Measurements from ENCODE around the gene GSTM3. TPM values are rescaled to one million over a fixed set of nuclear protein-coding genes. Genes with fewer than 3 reads are reported as not detected.

The GSTM3 gene
- total and polyA plus RNA-seq, 9 of the 15 experiments (the other 6 are each of a cell fraction or from before 2014, with no cell fraction given), result 3.9 to 24.5 (median 9.4) TPM

DNA sequence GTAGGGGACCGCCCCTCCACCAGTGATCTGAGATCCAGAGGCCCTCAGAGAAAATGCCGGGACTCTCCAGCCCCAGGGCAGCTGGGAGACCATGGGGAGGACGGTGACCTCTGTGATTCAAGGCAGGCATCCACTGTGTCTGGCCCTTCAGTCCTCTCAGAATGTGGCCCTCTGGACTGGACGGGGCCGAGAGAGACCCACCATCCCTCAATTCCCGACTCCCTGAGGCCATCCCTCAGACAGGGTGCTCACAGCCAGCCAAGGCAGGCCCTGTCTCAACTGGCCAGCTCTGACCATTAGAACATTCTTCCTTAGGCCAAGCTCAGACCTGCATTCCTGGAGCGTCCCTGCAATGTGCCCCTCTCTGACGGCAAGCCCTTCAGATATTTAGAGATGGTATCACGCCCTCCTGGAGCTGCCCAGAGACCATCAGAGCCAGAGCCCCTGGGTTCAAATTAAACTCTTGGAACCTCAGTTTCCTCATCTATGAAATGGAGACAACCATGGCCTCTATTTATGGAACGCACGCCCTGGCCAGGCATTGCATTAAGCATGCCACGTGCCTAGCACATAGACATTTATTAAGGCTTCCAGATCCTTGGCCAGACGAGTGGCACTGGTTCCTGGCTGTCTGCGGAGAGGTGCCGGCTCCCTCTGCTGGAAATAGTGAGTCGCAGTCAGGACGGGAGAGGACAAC is 32.5 kb upstream of the GSTM3 start (continued):
- TF ChIP-seq, protein P1, sequence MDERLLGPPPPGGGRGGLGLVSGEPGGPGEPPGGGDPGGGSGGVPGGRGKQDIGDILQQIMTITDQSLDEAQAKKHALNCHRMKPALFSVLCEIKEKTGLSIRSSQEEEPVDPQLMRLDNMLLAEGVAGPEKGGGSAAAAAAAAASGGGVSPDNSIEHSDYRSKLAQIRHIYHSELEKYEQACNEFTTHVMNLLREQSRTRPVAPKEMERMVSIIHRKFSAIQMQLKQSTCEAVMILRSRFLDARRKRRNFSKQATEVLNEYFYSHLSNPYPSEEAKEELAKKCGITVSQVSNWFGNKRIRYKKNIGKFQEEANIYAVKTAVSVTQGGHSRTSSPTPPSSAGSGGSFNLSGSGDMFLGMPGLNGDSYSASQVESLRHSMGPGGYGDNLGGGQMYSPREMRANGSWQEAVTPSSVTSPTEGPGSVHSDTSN (CRISPR knock-in tag; IDR thresholded peaks at IDR 0.05; ENCODE audit: low read depth), result no peak
- TF ChIP-seq, protein P1 (tag; conservative IDR thresholded peaks at IDR 0.05; ENCODE audit: low read depth), result no peak
- TF ChIP-seq NCOA2 (IDR thresholded peaks at IDR 0.05; ENCODE audit: partially characterized antibody in 2 of 2), result no peak
- TF ChIP-seq PYGO2 (tag; IDR thresholded peaks at IDR 0.05), result no peak
- TF ChIP-seq, protein P2, sequence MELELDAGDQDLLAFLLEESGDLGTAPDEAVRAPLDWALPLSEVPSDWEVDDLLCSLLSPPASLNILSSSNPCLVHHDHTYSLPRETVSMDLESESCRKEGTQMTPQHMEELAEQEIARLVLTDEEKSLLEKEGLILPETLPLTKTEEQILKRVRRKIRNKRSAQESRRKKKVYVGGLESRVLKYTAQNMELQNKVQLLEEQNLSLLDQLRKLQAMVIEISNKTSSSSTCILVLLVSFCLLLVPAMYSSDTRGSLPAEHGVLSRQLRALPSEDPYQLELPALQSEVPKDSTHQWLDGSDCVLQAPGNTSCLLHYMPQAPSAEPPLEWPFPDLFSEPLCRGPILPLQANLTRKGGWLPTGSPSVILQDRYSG (tag; conservative IDR thresholded peaks at IDR 0.05; ENCODE audit: low read depth), result no peak
- TF ChIP-seq, protein P3, sequence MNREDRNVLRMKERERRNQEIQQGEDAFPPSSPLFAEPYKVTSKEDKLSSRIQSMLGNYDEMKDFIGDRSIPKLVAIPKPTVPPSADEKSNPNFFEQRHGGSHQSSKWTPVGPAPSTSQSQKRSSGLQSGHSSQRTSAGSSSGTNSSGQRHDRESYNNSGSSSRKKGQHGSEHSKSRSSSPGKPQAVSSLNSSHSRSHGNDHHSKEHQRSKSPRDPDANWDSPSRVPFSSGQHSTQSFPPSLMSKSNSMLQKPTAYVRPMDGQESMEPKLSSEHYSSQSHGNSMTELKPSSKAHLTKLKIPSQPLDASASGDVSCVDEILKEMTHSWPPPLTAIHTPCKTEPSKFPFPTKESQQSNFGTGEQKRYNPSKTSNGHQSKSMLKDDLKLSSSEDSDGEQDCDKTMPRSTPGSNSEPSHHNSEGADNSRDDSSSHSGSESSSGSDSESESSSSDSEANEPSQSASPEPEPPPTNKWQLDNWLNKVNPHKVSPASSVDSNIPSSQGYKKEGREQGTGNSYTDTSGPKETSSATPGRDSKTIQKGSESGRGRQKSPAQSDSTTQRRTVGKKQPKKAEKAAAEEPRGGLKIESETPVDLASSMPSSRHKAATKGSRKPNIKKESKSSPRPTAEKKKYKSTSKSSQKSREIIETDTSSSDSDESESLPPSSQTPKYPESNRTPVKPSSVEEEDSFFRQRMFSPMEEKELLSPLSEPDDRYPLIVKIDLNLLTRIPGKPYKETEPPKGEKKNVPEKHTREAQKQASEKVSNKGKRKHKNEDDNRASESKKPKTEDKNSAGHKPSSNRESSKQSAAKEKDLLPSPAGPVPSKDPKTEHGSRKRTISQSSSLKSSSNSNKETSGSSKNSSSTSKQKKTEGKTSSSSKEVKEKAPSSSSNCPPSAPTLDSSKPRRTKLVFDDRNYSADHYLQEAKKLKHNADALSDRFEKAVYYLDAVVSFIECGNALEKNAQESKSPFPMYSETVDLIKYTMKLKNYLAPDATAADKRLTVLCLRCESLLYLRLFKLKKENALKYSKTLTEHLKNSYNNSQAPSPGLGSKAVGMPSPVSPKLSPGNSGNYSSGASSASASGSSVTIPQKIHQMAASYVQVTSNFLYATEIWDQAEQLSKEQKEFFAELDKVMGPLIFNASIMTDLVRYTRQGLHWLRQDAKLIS (CRISPR knock-in tag; IDR thresholded peaks at IDR 0.05), result no peak
- no peak for TF ChIP-seq PHF8 (IDR thresholded peaks at IDR 0.05; ENCODE audit: borderline replicate concordance, low read length)
- TF ChIP-seq COPS2 (conservative IDR thresholded peaks at IDR 0.05), result no peak
- TF ChIP-seq ARNT (IDR thresholded peaks at IDR 0.05), result no peak
- no peak for TF ChIP-seq TCFL5 (CRISPR knock-in tag; conservative IDR thresholded peaks at IDR 0.05)
- no peak for TF ChIP-seq TOE1 (IDR thresholded peaks at IDR 0.05; ENCODE audit: borderline replicate concordance)
- no peak for TF ChIP-seq TOE1 (CRISPR knock-in tag; IDR thresholded peaks at IDR 0.05; ENCODE audit: borderline replicate concordance, low read depth)
- no peak; the same call in 1 of the 2 replicates for TF ChIP-seq DPF2 (IDR thresholded peaks at IDR 0.05)
- no peak for TF ChIP-seq FOXK1 (CRISPR knock-in tag; IDR thresholded peaks at IDR 0.05; ENCODE audit: borderline replicate concordance)
- no peak for TF ChIP-seq EP300 (IDR thresholded peaks at IDR 0.05; ENCODE audit: low read length)
- TF ChIP-seq, protein P4, sequence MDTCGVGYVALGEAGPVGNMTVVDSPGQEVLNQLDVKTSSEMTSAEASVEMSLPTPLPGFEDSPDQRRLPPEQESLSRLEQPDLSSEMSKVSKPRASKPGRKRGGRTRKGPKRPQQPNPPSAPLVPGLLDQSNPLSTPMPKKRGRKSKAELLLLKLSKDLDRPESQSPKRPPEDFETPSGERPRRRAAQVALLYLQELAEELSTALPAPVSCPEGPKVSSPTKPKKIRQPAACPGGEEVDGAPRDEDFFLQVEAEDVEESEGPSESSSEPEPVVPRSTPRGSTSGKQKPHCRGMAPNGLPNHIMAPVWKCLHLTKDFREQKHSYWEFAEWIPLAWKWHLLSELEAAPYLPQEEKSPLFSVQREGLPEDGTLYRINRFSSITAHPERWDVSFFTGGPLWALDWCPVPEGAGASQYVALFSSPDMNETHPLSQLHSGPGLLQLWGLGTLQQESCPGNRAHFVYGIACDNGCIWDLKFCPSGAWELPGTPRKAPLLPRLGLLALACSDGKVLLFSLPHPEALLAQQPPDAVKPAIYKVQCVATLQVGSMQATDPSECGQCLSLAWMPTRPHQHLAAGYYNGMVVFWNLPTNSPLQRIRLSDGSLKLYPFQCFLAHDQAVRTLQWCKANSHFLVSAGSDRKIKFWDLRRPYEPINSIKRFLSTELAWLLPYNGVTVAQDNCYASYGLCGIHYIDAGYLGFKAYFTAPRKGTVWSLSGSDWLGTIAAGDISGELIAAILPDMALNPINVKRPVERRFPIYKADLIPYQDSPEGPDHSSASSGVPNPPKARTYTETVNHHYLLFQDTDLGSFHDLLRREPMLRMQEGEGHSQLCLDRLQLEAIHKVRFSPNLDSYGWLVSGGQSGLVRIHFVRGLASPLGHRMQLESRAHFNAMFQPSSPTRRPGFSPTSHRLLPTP (IDR thresholded peaks at IDR 0.05; ENCODE audit: borderline replicate concordance, extremely low read depth, insufficient read length), result no peak
- TF ChIP-seq ZNF551 (CRISPR knock-in tag; IDR thresholded peaks at IDR 0.05), result no peak
